Ishikawa (cell line): ENCODE measurements around the gene WWOX.

ENCODE experiments used
- CREB1 ChIP-seq: IDR thresholded peaks from 2 replicates; pipeline ENCODE4 v1.6.1; 2012; ENCODE audit warnings: low read depth
- EGR1 ChIP-seq: IDR thresholded peaks from 2 replicates; pipeline ENCODE4 v1.6.1; 2012
- EP300 ChIP-seq: IDR thresholded peaks from 2 replicates; pipeline ENCODE4 v1.6.1; 2012; ENCODE audit warnings: borderline replicate concordance
- RAD21 ChIP-seq: IDR thresholded peaks from 2 replicates; pipeline ENCODE4 v1.6.1; 2012; ENCODE audit warnings: low read depth
- REST ChIP-seq: IDR thresholded peaks from 2 replicates; pipeline ENCODE4 v1.6.1; 2012; ENCODE audit warnings: low read depth, mild to moderate bottlenecking
- TAF1 ChIP-seq: IDR thresholded peaks from 2 replicates; pipeline ENCODE4 v1.6.1; 2012; ENCODE audit warnings: low read depth, mild to moderate bottlenecking
- YY1 ChIP-seq: IDR thresholded peaks from 2 replicates; pipeline ENCODE4 v1.6.1; 2012; ENCODE audit warnings: low read depth
- ZBTB7A ChIP-seq: IDR thresholded peaks from 2 replicates; pipeline ENCODE4 v1.6.1; 2012; ENCODE audit warnings: low read depth

- TF ChIP-seq YY1 (no peak), CREB1 (no peak), EP300 (no peak), ZBTB7A (no peak), EGR1 (no peak), RAD21 (no peak), REST (no peak), TAF1 (no peak)
These were observed 492.2 kb downstream of the WWOX start for GRCh38 chr16:78591682-78592103.
